ENCODE data around the gene MYO1E.
"Not testable (repeated sequence)": the region's sequence is repeated elsewhere in the genome, so short reads cannot be mapped to it uniquely, and the experiment has no call there.

GRCh38 chr15:59127255-59127654 is 245.4 kb downstream of the MYO1E start:
- TF ChIP-seq CTCF, POLR2A (IDR thresholded peaks at IDR 0.05): not testable (repeated sequence)
